Spleen (tissue), 11 donors: ENCODE data around the gene TBP. TPM values are rescaled to one million over a fixed set of nuclear protein-coding genes. Genes with fewer than 3 reads are reported as not detected.
"Not testable (repeated sequence)": the region's sequence is repeated elsewhere in the genome, so short reads cannot be mapped to it uniquely, and the experiment has no call there.

Source experiments
- DNase-seq: peaks from one replicate; pipeline ENCODE4 v3.0.0-alpha.2; 2020
- H3K27ac ChIP-seq, 8 donors: fragments of 200-600 bp; sonication (generic) in 7 of 8; 1 replicate in 4 of 8; 2 replicates in 4 of 8; pipeline versions ENCODE4 v1.5.0 to v1.8.0; 2016 to 2021; ENCODE audit warnings: inconsistent platforms in 4 of 8, mild to moderate bottlenecking in 4 of 8, moderate library complexity in 1 of 8
- H3K27me3 ChIP-seq, 7 donors: fragments of 200-600 bp; sonication (generic) in 6 of 7; replicated peaks in 1 of 7; 1 replicate in 4 of 7; 2 replicates in 3 of 7; pipeline versions ENCODE4 v1.5.0 to v1.8.0; 2016 to 2021; ENCODE audit warnings: inconsistent platforms in 3 of 7, mild to moderate bottlenecking in 1 of 7
- H3K36me3 ChIP-seq, 6 donors: fragments of 200-600 bp; sonication (generic) in 5 of 6; 1 replicate in 4 of 6; 2 replicates in 2 of 6; pipeline versions ENCODE4 v1.5.0 to v1.8.0; 2016 to 2021; ENCODE audit warnings: inconsistent platforms in 2 of 6
- H3K4me1 ChIP-seq, 6 donors: fragments of 200-600 bp; sonication (generic) in 5 of 6; 1 replicate in 3 of 6; 2 replicates in 3 of 6; pipeline versions ENCODE4 v1.5.0 to v1.8.0; 2016 to 2021; ENCODE audit warnings: inconsistent platforms in 3 of 6
- H3K4me3 ChIP-seq, 8 donors: fragments of 200-600 bp; sonication (generic) in 7 of 8; 1 replicate in 4 of 8; 2 replicates in 4 of 8; pipeline versions ENCODE4 v1.5.0 to v1.8.0; 2016 to 2021; ENCODE audit warnings: inconsistent platforms in 4 of 8, mild to moderate bottlenecking in 4 of 8, moderate library complexity in 2 of 8
- H3K9me3 ChIP-seq, 8 donors: fragments of 200-600 bp; sonication (generic) in 7 of 8; 1 replicate in 4 of 8; 2 replicates in 4 of 8; pipeline versions ENCODE4 v1.5.0 to v1.8.0; 2016 to 2021; ENCODE audit warnings: inconsistent platforms in 4 of 8
- CTCF ChIP-seq, 11 experiments: fragments of 200-600 bp in 7 of 11; fragments of 450-650 bp in 4 of 11; sonication (generic) in 4 of 11; IDR thresholded peaks in 8 of 11; conservative IDR thresholded peaks in 3 of 11; 1 replicate in 7 of 11; 2 replicates in 4 of 11; pipeline versions ENCODE4 v1.4.0 to v1.8.0; 2016 to 2021; ENCODE audit warnings: antibody characterized with exemption in 11 of 11, inconsistent platforms in 4 of 11, mild to moderate bottlenecking in 1 of 11
- POLR2A ChIP-seq, 3 donors: fragments of 450-650 bp; IDR thresholded peaks; one replicate each; pipeline ENCODE4 v1.5.1; 2017; ENCODE audit warnings: antibody characterized with exemption in 3 of 3, mild to moderate bottlenecking in 1 of 3
- POLR2AphosphoS5 ChIP-seq, 3 donors: sonication (generic); formaldehyde crosslinking; IDR thresholded peaks; one replicate each; pipeline ENCODE4 v1.5.1; 2017; ENCODE audit warnings: antibody characterized with exemption in 3 of 3
- WGBS, 5 donors: extraction: QIAGEN DNeasy Blood & Tissue Kit in 3 of 5; methylation state at CpG; one replicate each; pipeline versions ENCODE4 v1.1.5 to v1.1.7; 2013 to 2018; 5-methylcytosine and 5-hydroxymethylcytosine counted together
- intact Hi-C: fragments of 100-400 bp; cut with DNase I; formaldehyde crosslinking; loops from one replicate; pipeline ENCODE4 v1.15.0; 2023; ENCODE audit warnings: low total_unique reads
- polyA plus RNA-seq, 3 donors: library from polyadenylated mRNA; stranded (reverse); fragments of 200-250 nt; gene quantifications; one replicate each; pipeline ENCODE4 v1.2.1, GENCODE V29; 2013
- total RNA-seq, 7 donors: library from RNA; depleted of rRNA in 3 of 7; stranded (reverse); fragments of >200 nt in 3 of 7; fragmentation: NEBNext Ultra II Directional in 4 of 7; extraction: Animal tissue kit (Norgen Biotek cat#: 25700) in 4 of 7; gene quantifications; one replicate each; pipeline versions ENCODE4 v1.1.0 to v1.2.1, GENCODE V29; 2016 to 2021
- donor health status: healthy with polysubstance abuse.
- donor health status: DM: no; HTN: no; CAD: no; lungs with moderate emphysema.
- donor health status: DM: no; HTN: no; CAD: no.
- donor health status: Bipolar disorder and iron deficiency.
- donor health status: healthy.
- donor health status: DM: no; HTN: no; CAD: no.
- donor health status: DM: yes; HTN: yes; CAD: no.

Gene TBP
- total and polyA plus RNA-seq, 10 donors = 12.0 to 28.4 (median 18.2) TPM

GRCh38 chr6:170522565-170523183 is 31.5 kb upstream of the TBP start:
- Histone ChIP-seq H3K9me3 (no peaks in the 10 kb centered on the region), H3K27me3 (peaks cover 0 to 10% (median 0%) of the 10 kb centered on the region in 7 donors), H3K27ac (no peak overlapping the region), H3K4me3 (no peak overlapping the region), H3K4me1 (peaks cover 0 to 11% (median 7%) of the 10 kb centered on the region in 6 donors), H3K36me3 (no peaks in the 10 kb centered on the region)
- TF ChIP-seq POLR2AphosphoS5 (IDR thresholded peaks at IDR 0.05) (no peak), POLR2A (IDR thresholded peaks at IDR 0.05) (no peak), CTCF (IDR thresholded peaks at IDR 0.05 in 8 of 11, conservative IDR thresholded peaks at IDR 0.05 in 3 of 11) (no peak)
- intact Hi-C loops = loop anchor here (10.0 kb wide), 1 partner anchor 1628 kb away; no protein-coding TSS in a partner anchor
- 76 to 85% (median 82%) methylated on average over 9 to 10 of the region's 10 CpGs for WGBS, 5 donors
- no peak for DNase-seq

- no peak for TF ChIP-seq POLR2A (IDR thresholded peaks at IDR 0.05)
- TF ChIP-seq POLR2AphosphoS5 (IDR thresholded peaks at IDR 0.05) = no peak
- no peak for TF ChIP-seq CTCF (IDR thresholded peaks at IDR 0.05 in 8 of 11, conservative IDR thresholded peaks at IDR 0.05 in 3 of 11)
- intact Hi-C loops = loop anchor here (10.0 kb wide), 1 partner anchor 1629 kb away; no protein-coding TSS in a partner anchor
- Histone ChIP-seq H3K27ac (no peak overlapping the region), H3K4me1 (peaks cover 0 to 11% (median 7%) of the 10 kb centered on the region in 6 donors), H3K27me3 (peaks cover 0 to 1% (median 0%) of the 10 kb centered on the region in 7 donors), H3K9me3 (peaks cover 0 to 3% (median 0%) of the 10 kb centered on the region in 8 donors), H3K36me3 (no peaks in the 10 kb centered on the region), H3K4me3 (no peak overlapping the region)
- WGBS, 5 donors = 39 to 54% (median 42%) methylated on average over 9 of the region's 9 CpGs
- no peak for DNase-seq
Observed at GRCh38 chr6:170523256-170524171, 30.7 kb upstream of the TBP start.

- TF ChIP-seq POLR2AphosphoS5 (IDR thresholded peaks at IDR 0.05) (no peak), POLR2A (IDR thresholded peaks at IDR 0.05) (no peak), CTCF (IDR thresholded peaks at IDR 0.05 in 8 of 11, conservative IDR thresholded peaks at IDR 0.05 in 3 of 11) (no peak)
- Histone ChIP-seq H3K4me3 (no peak overlapping the region), H3K27me3 (no peaks in the 10 kb centered on the region), H3K27ac (no peak overlapping the region), H3K36me3 (no peaks in the 10 kb centered on the region), H3K4me1 (peaks cover 0 to 11% (median 7%) of the 10 kb centered on the region in 6 donors), H3K9me3 (peaks cover 0 to 3% (median 0%) of the 10 kb centered on the region in 8 donors)
- intact Hi-C loops = loop anchor here (10.0 kb wide), 1 partner anchor 1629 kb away; no protein-coding TSS in a partner anchor
- 75 to 85% (median 80%) methylated on average over 5 of the region's 5 CpGs for WGBS, 5 donors
- DNase-seq = no peak
Observed at GRCh38 chr6:170524172-170524502, 30.0 kb upstream of the TBP start.

- Histone ChIP-seq H3K9me3 (peaks cover 0 to 3% (median 0%) of the 10 kb centered on the region in 8 donors), H3K27me3 (no peaks in the 10 kb centered on the region), H3K27ac (no peak overlapping the region), H3K4me1 (peaks cover 0 to 11% (median 7%) of the 10 kb centered on the region in 6 donors), H3K36me3 (no peaks in the 10 kb centered on the region), H3K4me3 (no peak overlapping the region)
- TF ChIP-seq POLR2AphosphoS5 (IDR thresholded peaks at IDR 0.05) (no peak), POLR2A (IDR thresholded peaks at IDR 0.05) (no peak), CTCF (IDR thresholded peaks at IDR 0.05 in 8 of 11, conservative IDR thresholded peaks at IDR 0.05 in 3 of 11) (no peak)
- no peak for DNase-seq
- WGBS, 5 donors = 78 to 86% (median 82%) methylated on average over 7 of the region's 7 CpGs
- intact Hi-C loops = loop anchor here (10.0 kb wide), 1 partner anchor 1631 kb away; no protein-coding TSS in a partner anchor
Observed at GRCh38 chr6:170525795-170526194, 28.4 kb upstream of the TBP start.

- H3K9me3 ChIP-seq, H3K4me1 ChIP-seq, H3K27ac ChIP-seq, H3K27me3 ChIP-seq, H3K4me3 ChIP-seq, DNase-seq: not testable (repeated sequence)
- peaks cover 0 to 18% (median 12%) of the 10 kb centered on the region in 6 donors for H3K36me3 ChIP-seq
- intact Hi-C loops = loop anchor here (10.0 kb wide), 1 partner anchor 1633 kb away; no protein-coding TSS in a partner anchor
- 86 to 98% (median 94%) methylated on average over 5 of the region's 5 CpGs for WGBS, 5 donors
Observed at GRCh38 chr6:170527995-170528394, 26.2 kb upstream of the TBP start.
